GM18909 (cell line): ENCODE results near the gene NME9.

Source experiments
- ATAC-seq: cut with Tn5 transposase; IDR thresholded peaks from one replicate; pipeline ENCODE4 v1.9.1; 2021; ENCODE audit warnings: mild to moderate bottlenecking; ENCODE audit not compliant: unreplicated experiment, poor library complexity

NME9 gene

DNA sequence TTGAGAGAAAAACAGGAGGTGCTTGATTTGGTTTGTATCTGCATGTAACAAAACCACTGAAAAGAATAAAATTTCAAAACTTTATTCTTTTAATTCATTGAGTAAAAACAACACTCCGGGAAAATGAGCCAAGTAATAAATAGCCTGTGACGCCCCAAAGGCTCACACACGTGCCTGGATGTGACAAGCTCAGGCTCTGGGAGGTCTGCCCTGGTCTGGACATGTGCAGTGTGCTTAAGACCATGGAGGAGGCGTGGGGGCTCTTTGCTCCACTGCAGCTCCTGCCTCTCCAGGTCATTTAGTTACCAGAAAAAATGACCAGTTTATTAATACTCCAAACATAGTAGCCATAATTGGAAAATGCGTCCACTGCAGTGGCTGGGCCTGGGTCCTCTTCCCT lies 8.6 kb upstream of the NME9 start:
- no peak for ATAC-seq

DNA sequence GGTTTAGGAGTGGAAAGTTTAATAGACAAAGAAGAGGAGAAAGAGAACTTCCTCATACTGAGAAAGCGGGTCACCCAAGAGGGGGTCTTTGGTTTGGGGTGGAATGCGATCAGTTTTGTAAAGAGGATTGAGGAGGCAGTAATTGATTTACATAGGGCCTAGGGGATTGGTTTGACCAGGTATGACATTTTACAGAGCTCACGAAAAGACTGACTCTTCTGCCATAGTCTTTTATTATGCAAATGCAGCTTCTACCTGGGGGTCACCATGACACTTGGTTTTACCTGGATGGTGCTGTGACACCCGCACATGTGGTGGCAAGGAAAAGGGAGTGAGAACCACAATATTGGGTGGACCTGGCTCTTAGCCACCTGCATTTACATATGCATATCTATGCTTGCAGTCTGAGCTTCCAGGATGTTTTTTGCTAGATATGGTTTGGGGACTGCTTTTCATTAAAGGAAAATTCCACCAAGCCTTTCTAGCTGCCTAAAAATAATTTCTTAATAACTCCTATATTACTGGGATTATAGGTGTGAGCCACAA lies 6.9 kb upstream of the NME9 start:
- no peak for ATAC-seq

DNA sequence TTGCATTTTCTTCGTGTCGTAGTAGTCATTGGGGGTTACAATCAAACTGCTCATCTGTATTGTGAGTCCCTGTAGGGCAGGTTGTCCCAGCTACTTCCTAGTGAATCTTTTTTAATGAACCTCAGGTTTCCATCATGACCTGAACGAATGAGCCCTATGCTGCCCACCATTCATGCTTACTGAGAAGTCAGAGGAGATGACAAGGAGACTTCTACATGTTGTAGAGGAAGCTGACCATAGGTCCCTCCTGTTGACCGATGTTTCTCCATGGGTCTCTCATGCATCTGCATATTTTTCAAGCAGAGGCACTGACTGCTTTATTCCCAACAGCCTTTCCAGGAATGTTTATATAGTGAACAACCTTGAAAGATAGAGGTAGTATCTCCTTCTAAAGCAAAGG lies 5.0 kb upstream of the NME9 start:
- no peak for ATAC-seq

GRCh38 chr3:138332472-138333073 lies 2.9 kb upstream of the NME9 start:
- ATAC-seq: no peak

DNA sequence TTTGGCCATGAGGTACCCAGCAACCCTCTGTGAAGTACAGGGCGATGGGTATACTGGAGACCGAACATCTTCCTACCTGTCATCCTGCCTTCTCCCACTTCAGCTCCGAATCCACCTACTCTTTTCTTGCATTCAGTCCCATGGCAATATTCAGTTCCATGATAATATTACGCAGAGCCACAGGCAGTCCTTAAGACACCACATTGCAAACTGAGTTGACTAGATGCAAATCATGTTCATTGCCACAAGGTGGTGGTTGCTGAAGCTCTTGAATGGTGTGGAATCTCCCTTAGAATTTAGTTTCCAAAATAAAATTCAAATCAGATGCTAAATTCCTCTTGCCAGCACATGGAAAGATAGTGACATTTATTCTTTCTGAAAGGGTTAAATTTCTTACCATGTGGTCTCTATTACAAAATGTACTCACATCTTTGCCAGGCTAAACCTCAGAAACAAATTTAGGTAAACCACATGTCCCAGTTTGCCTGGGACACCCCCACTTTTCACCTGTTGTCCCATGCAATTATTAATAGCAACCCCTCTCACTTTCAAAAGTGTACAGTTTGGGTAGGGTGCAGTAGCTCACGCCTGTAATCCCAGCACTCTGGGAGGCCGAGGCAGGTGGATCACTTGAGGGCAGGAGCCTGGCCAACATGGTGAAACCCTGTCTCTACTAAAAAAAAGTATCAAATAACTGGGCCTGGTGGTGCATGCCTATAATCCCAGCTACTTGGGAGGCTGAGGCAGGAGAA lies 1.7 kb upstream of the NME9 start:
- ATAC-seq: no peak

GRCh38 chr3:138329984-138330293 lies 288 bp upstream of the NME9 start:
- ATAC-seq: no peak

DNA sequence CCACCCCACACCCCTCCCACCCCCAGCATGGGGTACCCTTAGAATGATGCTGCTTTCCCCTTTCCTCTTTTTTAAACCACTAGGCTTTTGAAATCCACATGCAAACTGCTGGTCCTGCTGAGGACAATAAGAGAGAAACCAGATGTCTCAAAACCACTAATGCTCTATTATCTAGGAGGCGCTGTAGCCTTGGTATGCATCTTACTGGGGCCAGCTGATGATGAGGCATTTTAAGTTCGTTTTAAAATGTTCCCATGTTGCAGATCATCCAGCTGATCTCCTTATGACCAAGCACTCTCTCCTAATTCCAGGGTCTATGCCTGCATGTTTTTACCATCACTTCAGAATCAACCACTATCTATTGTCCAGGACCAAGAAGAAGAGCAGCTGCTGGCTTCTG lies 1.3 kb downstream of the NME9 start:
- ATAC-seq: no peak

DNA sequence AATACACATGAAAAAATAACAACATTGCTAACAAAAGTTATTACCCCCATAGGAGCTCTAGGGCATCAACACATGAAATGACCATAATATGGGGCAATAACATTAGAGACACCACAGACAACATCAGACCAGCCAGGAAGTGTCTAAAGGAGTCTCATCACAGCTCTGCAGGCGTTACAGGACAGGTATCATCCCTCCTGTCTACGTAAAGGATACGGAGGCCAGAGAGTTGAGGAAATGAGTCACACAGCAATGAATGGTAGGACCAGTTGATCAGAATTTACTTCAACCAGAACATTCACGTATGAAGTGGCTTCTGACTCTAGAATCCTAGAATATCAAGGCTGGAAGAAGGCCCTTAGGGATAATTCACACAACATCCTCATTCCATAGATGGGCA lies 1.8 kb downstream of the NME9 start:
- no peak for ATAC-seq

GRCh38 chr3:138326866-138327595 lies 2.6 kb downstream of the NME9 start:
- ATAC-seq: no peak

GRCh38 chr3:138325990-138326389 lies 3.7 kb downstream of the NME9 start:
- no peak for ATAC-seq

DNA sequence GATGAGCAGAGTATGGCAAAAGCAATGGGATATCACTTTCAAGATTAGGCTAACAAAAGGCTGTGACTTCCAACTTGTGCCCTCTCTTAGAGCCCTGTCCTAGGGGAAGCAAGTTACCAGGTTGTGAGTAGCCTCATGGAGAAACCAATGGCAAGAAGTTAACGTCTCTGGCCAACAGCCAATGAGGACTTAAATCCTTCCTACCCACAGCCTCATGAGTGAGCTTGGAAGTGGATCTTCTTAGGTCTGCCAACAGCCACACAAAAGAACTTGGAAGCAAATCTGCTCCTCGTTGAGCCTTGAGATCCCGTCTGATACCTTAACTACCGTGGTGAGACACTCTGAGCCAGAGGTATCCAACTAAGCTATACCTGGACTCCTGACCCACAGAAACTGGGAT lies 5.7 kb downstream of the NME9 start:
- ATAC-seq: no peak

DNA sequence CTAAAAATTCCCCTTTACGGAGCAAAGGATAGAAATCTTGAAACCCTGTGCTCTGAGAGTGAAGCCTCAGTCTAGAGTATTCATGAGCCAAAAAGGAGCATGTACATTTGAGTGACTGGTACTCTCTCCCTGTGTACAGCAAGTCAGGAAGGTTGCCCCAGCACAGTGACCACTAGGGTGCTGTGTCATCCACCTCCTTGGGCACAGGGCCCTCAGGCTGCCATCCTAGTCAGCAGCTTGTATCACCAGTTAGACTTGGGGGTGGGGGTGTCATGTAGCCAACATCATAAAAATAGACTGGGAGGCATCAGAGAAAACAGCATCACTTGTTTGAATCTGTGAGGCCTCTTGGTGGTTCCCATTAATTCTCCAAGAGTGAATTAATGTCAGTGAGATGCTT lies 12.0 kb downstream of the NME9 start:
- ATAC-seq: no peak

GRCh38 chr3:138314751-138315150 lies 14.9 kb downstream of the NME9 start:
- ATAC-seq: no peak

- ATAC-seq: no peak
Observed at GRCh38 chr3:138310494-138310893, 19.2 kb downstream of the NME9 start.

GRCh38 chr3:138308783-138309182 lies 20.9 kb downstream of the NME9 start:
- no peak for ATAC-seq

- ATAC-seq: no peak
Observed at GRCh38 chr3:138307899-138308298, 21.8 kb downstream of the NME9 start.

- no peak for ATAC-seq
Observed at GRCh38 chr3:138303474-138303873, 26.2 kb downstream of the NME9 start.

GRCh38 chr3:138300647-138301046 lies 29.0 kb downstream of the NME9 start:
- ATAC-seq: no peak

DNA sequence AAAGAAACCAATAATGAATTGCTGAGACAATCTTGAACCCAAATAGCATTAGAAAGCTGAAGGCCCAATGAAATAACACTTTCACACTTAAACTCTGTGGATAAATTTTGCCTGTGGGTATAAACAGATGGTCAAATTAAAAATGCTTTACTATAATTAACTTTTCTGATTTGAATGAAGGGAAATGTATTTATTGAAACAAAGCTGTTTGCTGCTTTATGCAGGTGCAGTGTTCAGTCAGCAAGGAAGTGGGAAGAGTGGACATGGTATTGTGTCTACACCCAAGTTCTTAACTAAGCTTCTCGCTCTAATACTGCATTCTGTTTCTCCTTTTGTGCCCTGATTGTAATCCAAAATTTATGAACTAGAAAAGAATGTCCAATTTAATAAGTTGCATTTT lies 31.8 kb downstream of the NME9 start:
- no peak for ATAC-seq

- no peak for ATAC-seq
Observed at GRCh38 chr3:138297059-138297607, 32.5 kb downstream of the NME9 start.

DNA sequence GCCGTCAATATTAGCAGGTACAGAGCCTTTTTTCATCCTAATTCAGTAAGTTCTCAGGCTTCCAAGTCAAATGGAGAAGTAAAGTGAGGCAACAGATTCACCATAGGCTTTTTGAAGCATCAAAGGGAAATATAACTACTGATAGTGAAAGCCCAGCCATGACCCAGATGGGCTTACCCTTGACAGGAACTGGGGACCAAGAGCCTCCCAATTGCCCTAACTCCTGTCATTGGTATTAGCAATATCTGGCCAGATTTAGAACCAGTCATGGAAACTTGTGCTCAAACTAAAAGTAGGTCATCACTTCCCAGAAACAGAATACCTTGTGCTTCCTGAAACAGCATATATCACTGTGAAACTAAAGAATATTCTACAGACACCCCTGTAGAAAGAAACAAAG lies 33.0 kb downstream of the NME9 start:
- ATAC-seq: no peak
